Cardiac muscle cell (in vitro differentiated cells and primary cell): ENCODE measurements around the gene DYDC2. TPM values are rescaled to one million over a fixed set of nuclear protein-coding genes. Genes with fewer than 3 reads are reported as not detected.

Source experiments
- DNase-seq, 2 donors: peaks; one replicate each; pipeline versions ENCODE4 v3.0.0 to v3.0.0-alpha.2; 2010 to 2017; ENCODE audit warnings: low read depth in 1 of 2, low spot score in 1 of 2
- H3K27ac ChIP-seq: fragments of 200-600 bp; sonication (generic); 2 replicates; pipeline ENCODE4 v1.5.1; 2016
- H3K27me3 ChIP-seq: fragments of 200-600 bp; sonication (generic); 2 replicates; pipeline ENCODE4 v1.6.0; 2016; ENCODE audit warnings: control low read depth
- H3K36me3 ChIP-seq: fragments of 200-600 bp; sonication (generic); 2 replicates; pipeline ENCODE4 v1.5.1; 2016; ENCODE audit warnings: control low read depth
- H3K4me1 ChIP-seq: fragments of 200-600 bp; sonication (generic); 2 replicates; pipeline ENCODE4 v1.8.1; 2017; ENCODE audit warnings: low read depth, mild to moderate bottlenecking, mixed run types
- H3K4me3 ChIP-seq: fragments of 200-600 bp; sonication (generic); 2 replicates; pipeline ENCODE4 v1.5.1; 2016; ENCODE audit warnings: mild to moderate bottlenecking
- H3K9me3 ChIP-seq: fragments of 200-600 bp; sonication (generic); 2 replicates; pipeline ENCODE4 v1.5.1; 2017; ENCODE audit warnings: low read depth, mild to moderate bottlenecking, control low read depth
- CTCF ChIP-seq: IDR thresholded peaks from 2 replicates; pipeline ENCODE4 v1.5.1; 2012; ENCODE audit warnings: low read depth, mild to moderate bottlenecking, low read length
- polyA plus RNA-seq: library from polyadenylated mRNA; unstranded; fragments of >200 nt; fragmentation: Nextera tagmentation; extraction: Ambion mirVana; gene quantifications from 2 replicates; pipeline ENCODE4 v1.2.1, GENCODE V29; 2016
- total RNA-seq: library from RNA; depleted of rRNA; stranded (reverse); fragments of >200 nt; gene quantifications from 2 replicates; pipeline ENCODE4 v1.2.3, GENCODE V29; 2016

Gene DYDC2
- total RNA-seq (not detected in 2 replicates), polyA plus RNA-seq (0.62 TPM in 1 of 2 replicates, not detected in the other)

- Histone ChIP-seq H3K4me3 (peak within 1 kb of the TSS; percentile 55), H3K36me3 (no peaks in the 10 kb centered on the region), H3K9me3 (no peaks in the 10 kb centered on the region), H3K4me1 (peaks cover 4% of the 10 kb centered on the region), H3K27me3 (no peaks in the 10 kb centered on the region), H3K27ac (no peak within 1 kb of the TSS)
- peak; percentile 44 to 90 for DNase-seq
- TF ChIP-seq CTCF = no peak
Measured at GRCh38 chr10:80356563-80356988, at the start of gene DYDC2, which contains the start of gene DYDC1. Gene DYDC2 (plus strand): TSS chr10:80356781. CDS start chr10:80362444, 5,663 bp downstream. Gene DYDC1 (minus strand): TSS chr10:80356755. CDS start chr10:80352601, 4,154 bp downstream.

- TF ChIP-seq CTCF = no peak
- no peaks in the 10 kb centered on the region for H3K9me3 ChIP-seq
- no peaks in the 10 kb centered on the region for H3K27me3 ChIP-seq
- no peaks in the 10 kb centered on the region for H3K36me3 ChIP-seq
- DNase-seq = no peak
- no peak overlapping the region for H3K27ac ChIP-seq
- no peaks in the 10 kb centered on the region for H3K4me1 ChIP-seq
- H3K4me3 ChIP-seq = no peak overlapping the region
Measured at GRCh38 chr10:80313523-80313922, 43.1 kb upstream of the DYDC2 start.

- H3K9me3 ChIP-seq = no peaks in the 10 kb centered on the region
- H3K27ac ChIP-seq = no peak overlapping the region
- no peaks in the 10 kb centered on the region for H3K27me3 ChIP-seq
- no peaks in the 10 kb centered on the region for H3K36me3 ChIP-seq
- no peaks in the 10 kb centered on the region for H3K4me1 ChIP-seq
- DNase-seq = no peak
- no peak overlapping the region for H3K4me3 ChIP-seq
- no peak for TF ChIP-seq CTCF
Measured at GRCh38 chr10:80315391-80315790, 41.2 kb upstream of the DYDC2 start.

GRCh38 chr10:80318742-80319141 is 37.8 kb upstream of the DYDC2 start:
- TF ChIP-seq CTCF = no peak
- Histone ChIP-seq H3K27ac (no peak overlapping the region), H3K9me3 (no peaks in the 10 kb centered on the region), H3K36me3 (no peaks in the 10 kb centered on the region), H3K4me3 (no peak overlapping the region), H3K27me3 (no peaks in the 10 kb centered on the region), H3K4me1 (no peaks in the 10 kb centered on the region)
- no peak for DNase-seq

- Histone ChIP-seq H3K4me1 (no peaks in the 10 kb centered on the region), H3K4me3 (no peak overlapping the region), H3K27me3 (no peaks in the 10 kb centered on the region), H3K27ac (no peak overlapping the region), H3K9me3 (no peaks in the 10 kb centered on the region), H3K36me3 (no peaks in the 10 kb centered on the region)
- DNase-seq = no peak
- no peak for TF ChIP-seq CTCF
Measured at GRCh38 chr10:80319318-80319717, 37.3 kb upstream of the DYDC2 start.
